Measurements from ENCODE around the gene ZNF335.
"Not testable (repeated sequence)": the region's sequence is repeated elsewhere in the genome, so short reads cannot be mapped to it uniquely, and the experiment has no call there.

ZNF335 gene

GRCh38 chr20:45904583-45905504 is 67.2 kb downstream of the ZNF335 start:
- TF ChIP-seq CTCF (conservative IDR thresholded peaks at IDR 0.05; ENCODE audit: low read length), result no peak
- no peak overlapping the region for H3K4me3 ChIP-seq (ENCODE audit: low read length)
- no peak for DNase-seq (ENCODE audit: low read depth)

GRCh38 chr20:45902199-45902701 is 69.8 kb downstream of the ZNF335 start:
- no peak overlapping the region for H3K4me3 ChIP-seq (ENCODE audit: low read length)
- TF ChIP-seq CTCF (conservative IDR thresholded peaks at IDR 0.05; ENCODE audit: low read length), result no peak
- no peak for DNase-seq (ENCODE audit: low read depth)

- H3K4me3 ChIP-seq (ENCODE audit: low read length); DNase-seq (ENCODE audit: low read depth): not testable (repeated sequence)
These were observed 70.7 kb downstream of the ZNF335 start for GRCh38 chr20:45901332-45901731.

- no peak for DNase-seq (ENCODE audit: low read depth)
- no peak overlapping the region for H3K4me3 ChIP-seq (ENCODE audit: low read length)
- TF ChIP-seq CTCF (conservative IDR thresholded peaks at IDR 0.05; ENCODE audit: low read length), result no peak
These were observed 72.8 kb downstream of the ZNF335 start for GRCh38 chr20:45899046-45899835.
